AG09309 (cell line): Measurements from ENCODE around the gene OTUB1.

ENCODE experiments used
- DNase-seq: peaks from one replicate; pipeline ENCODE4 v3.0.0-alpha.2; 2010; ENCODE audit warnings: low read depth
- H3K4me3 ChIP-seq: 2 replicates; pipeline ENCODE4 v1.5.1; 2011; ENCODE audit warnings: mild to moderate bottlenecking, low read depth, low read length, moderate library complexity; ENCODE audit not compliant: control insufficient read depth
- TF ChIP-seq, protein P1 (sequence below): IDR thresholded peaks from 2 replicates; pipeline ENCODE4 v1.5.1; 2011; ENCODE audit warnings: mild to moderate bottlenecking, low read depth, low read length, inconsistent platforms; ENCODE audit not compliant: insufficient read depth, control insufficient read depth; ENCODE audit errors: missing control alignments

The OTUB1 gene

DNA sequence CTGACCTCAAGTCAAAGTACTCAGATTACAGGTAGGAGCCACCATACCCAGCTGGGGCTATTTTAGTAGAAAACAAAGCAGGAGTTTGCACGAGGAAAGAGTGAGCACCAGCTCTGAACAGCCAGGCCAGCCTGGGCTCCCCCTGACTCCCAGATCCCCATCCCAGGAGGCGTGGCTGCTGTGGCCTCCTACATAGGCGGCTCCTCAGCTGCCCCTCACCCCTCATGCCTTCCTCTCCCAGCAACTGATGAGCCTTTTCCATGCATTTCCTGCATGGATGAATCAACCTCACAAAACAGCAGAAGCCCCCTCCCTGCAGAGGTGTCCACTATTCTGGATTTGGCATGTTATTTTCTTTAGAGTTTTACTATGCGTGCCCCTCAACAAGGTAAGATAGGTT lies 39.0 kb downstream of the OTUB1 start:
- no peak overlapping the region for H3K4me3 ChIP-seq
- no peak for DNase-seq
- TF ChIP-seq, protein P1, sequence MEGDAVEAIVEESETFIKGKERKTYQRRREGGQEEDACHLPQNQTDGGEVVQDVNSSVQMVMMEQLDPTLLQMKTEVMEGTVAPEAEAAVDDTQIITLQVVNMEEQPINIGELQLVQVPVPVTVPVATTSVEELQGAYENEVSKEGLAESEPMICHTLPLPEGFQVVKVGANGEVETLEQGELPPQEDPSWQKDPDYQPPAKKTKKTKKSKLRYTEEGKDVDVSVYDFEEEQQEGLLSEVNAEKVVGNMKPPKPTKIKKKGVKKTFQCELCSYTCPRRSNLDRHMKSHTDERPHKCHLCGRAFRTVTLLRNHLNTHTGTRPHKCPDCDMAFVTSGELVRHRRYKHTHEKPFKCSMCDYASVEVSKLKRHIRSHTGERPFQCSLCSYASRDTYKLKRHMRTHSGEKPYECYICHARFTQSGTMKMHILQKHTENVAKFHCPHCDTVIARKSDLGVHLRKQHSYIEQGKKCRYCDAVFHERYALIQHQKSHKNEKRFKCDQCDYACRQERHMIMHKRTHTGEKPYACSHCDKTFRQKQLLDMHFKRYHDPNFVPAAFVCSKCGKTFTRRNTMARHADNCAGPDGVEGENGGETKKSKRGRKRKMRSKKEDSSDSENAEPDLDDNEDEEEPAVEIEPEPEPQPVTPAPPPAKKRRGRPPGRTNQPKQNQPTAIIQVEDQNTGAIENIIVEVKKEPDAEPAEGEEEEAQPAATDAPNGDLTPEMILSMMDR, result no peak

- DNase-seq, result no peak
- no peak overlapping the region for H3K4me3 ChIP-seq
- TF ChIP-seq, protein P1, result no peak
These were observed 40.5 kb downstream of the OTUB1 start for GRCh38 chr11:64026575-64027205.

DNA sequence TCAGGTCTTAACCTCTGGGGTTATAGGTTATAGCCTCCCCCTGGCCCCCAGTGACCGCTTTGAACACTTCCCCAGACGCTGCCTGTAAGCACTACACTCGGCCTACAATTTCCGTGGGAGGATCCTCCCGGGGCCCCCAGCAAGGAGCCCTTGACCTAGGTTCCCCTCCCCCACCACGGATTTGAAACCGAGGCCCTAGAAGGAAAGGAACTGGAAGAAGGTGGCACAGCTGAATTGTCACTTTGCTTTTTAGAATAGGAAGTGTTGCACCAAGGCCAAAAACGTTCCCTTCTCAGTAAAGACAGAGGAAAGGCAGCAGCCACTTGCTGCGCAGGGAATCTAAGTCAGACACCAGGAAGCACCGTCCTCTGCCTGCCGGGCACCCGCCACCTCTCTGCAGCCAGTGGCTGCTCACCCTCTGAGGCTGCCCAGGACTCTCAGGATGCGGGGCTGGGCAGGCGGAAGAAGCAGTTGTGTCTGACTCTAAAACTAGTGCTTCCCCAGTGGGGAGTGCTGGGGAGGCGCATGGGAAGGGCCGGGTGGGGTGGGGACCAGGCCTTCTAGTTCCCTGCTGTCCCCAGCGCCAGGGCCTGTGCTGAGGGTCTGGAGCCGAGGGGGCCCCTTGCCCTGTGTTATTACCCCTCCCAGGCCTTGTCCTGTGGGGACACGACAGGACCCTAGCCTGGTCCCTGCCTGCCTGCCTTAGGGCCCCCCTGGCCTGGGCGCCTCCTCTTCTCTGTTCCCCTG lies 41.6 kb downstream of the OTUB1 start:
- no peak overlapping the region for H3K4me3 ChIP-seq
- TF ChIP-seq, protein P1, result no peak
- no peak for DNase-seq

GRCh38 chr11:64028398-64029115 lies 42.3 kb downstream of the OTUB1 start:
- no peak for DNase-seq
- no peak overlapping the region for H3K4me3 ChIP-seq
- TF ChIP-seq, protein P1, result no peak

DNA sequence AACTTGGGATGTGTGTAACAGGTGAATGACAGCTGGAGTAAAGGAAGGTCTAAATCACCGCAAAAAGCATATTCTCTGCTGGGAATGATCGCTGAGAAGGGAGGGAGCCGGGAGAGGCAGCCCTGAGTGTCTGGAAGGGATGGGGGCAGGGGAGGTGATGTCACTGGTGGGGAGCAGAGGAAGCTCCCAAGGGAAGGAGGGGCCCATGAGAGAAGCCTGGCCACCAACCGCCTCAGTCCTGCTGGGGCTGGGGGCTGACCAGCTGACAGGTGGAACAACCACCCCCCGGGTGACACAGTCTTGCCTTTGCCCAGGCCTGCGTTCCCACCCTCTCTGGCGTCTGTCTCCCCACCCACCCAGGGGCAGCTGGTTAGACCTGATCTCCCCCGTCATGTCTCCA lies 43.5 kb downstream of the OTUB1 start:
- DNase-seq, result no peak
- H3K4me3 ChIP-seq, result no peak overlapping the region
- TF ChIP-seq, protein P1, result no peak

DNA sequence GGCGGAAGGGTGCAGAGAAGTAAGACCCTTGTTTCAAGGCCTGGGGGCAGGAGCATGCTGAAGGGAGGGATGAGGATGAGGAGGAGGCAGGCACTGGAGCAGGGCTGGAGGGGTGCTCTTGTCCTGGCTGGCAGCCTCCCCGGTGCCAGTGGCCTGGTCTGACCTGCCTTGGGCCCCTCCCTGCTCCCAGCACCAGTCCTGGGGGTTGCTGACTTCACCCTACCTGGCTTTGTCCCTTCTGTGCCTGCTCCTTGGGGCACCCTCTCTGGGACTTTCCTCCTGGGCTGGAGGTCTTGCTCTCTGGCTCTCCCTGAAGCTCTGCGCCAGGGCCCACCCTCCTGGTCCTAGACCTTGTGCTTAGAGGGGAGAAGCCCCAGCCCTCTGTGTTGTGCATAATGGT lies 44.8 kb downstream of the OTUB1 start:
- TF ChIP-seq, protein P1, result no peak
- no peak overlapping the region for H3K4me3 ChIP-seq
- DNase-seq, result no peak
